ENCODE measurements around the gene ZC3H4. TPM values are rescaled to one million over a fixed set of nuclear protein-coding genes. Genes with fewer than 3 reads are reported as not detected.

ZC3H4 gene
- total RNA-seq, 3 donors from 2014 or later = 44.4 to 53.4 (median 52.8) TPM

DNA sequence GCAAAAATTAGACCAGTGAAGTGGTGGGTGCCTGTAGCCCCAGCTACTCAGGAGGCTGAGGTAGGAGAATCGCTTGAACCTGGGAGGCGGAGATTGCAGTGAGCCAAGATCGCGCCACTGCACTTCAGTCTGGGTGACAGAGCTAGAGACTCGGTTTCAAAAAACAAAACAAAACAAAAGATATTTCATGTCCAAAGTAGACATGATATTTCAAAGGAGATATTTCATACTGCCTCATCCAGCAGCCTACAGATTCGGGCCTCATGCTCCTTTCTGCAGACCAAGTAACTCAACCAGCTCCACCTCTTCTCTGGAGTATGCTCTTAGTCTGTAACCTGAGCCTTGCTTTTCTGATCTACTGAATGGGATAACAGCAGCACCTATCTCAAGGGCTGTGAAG lies 15.0 kb downstream of the ZC3H4 start:
- ATAC-seq (no peak), DNase-seq (peak in 1 of 3 donors; percentile 18)
- Histone ChIP-seq H3K4me1 (ENCODE audit: low read depth) (peaks cover 49% of the 10 kb centered on the region), H3K36me3 (ENCODE audit: low read depth) (no peaks in the 10 kb centered on the region), H3K4me3 (no peak overlapping the region), H3K9me3 (no peaks in the 10 kb centered on the region)
- intact Hi-C loops (cut with DNase I, micrococcal nuclease) = no loop called here
- TF ChIP-seq, protein P1, sequence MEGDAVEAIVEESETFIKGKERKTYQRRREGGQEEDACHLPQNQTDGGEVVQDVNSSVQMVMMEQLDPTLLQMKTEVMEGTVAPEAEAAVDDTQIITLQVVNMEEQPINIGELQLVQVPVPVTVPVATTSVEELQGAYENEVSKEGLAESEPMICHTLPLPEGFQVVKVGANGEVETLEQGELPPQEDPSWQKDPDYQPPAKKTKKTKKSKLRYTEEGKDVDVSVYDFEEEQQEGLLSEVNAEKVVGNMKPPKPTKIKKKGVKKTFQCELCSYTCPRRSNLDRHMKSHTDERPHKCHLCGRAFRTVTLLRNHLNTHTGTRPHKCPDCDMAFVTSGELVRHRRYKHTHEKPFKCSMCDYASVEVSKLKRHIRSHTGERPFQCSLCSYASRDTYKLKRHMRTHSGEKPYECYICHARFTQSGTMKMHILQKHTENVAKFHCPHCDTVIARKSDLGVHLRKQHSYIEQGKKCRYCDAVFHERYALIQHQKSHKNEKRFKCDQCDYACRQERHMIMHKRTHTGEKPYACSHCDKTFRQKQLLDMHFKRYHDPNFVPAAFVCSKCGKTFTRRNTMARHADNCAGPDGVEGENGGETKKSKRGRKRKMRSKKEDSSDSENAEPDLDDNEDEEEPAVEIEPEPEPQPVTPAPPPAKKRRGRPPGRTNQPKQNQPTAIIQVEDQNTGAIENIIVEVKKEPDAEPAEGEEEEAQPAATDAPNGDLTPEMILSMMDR (IDR thresholded peaks at IDR 0.05) = no peak

DNA sequence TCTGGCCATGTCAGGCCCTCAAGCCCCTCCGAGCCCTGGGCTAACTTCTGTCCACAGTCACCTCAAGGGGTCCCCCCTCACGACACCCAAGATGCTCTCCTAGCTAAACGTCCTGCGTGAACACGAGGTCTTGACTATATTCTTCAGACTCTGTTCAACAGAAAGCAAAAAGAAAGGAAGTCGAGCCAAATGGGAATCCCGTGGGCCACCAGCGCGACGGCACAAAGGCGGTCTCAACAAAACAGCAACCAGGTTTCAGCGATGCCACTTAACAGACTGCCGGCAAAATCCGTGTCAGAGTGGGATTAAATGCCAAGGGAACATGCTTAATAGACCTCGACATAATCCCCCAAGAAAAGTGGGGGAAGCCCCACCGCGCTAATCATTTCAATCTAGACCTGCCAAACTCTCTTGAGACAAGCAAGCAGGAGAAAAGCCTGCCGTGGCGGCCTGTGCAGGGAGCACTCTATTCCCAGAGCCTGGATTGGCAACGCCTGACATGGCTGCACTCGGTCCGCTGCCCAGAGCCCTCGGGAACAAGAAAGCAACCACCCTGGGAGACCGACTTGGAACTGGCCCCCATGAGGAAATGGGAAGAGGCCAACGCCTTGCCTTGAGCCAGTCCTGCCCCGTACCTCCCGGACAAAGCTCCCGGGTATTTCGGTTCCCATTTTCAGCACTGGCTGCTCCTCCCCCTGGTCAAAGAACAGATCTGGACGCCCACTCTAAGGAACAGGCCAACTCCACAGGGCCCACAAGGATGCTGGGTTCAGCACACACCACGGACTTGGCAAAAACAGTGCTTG lies 16.0 kb downstream of the ZC3H4 start:
- peak; percentile 2 for ATAC-seq
- Histone ChIP-seq H3K36me3 (ENCODE audit: low read depth) (no peaks in the 10 kb centered on the region), H3K4me1 (ENCODE audit: low read depth) (peaks cover 49% of the 10 kb centered on the region), H3K4me3 (no peak overlapping the region), H3K9me3 (no peaks in the 10 kb centered on the region)
- DNase-seq = peak; percentile 51 to 64 (median 58)
- TF ChIP-seq, protein P1 (IDR thresholded peaks at IDR 0.05) = no peak
- intact Hi-C loops (cut with DNase I, micrococcal nuclease) = no loop called here

- H3K36me3 ChIP-seq (ENCODE audit: low read depth) = no peaks in the 10 kb centered on the region
- peaks cover 49% of the 10 kb centered on the region for H3K4me1 ChIP-seq (ENCODE audit: low read depth)
- peak; percentile 52 for ATAC-seq
- intact Hi-C loops (cut with DNase I, micrococcal nuclease) = no loop called here
- H3K4me3 ChIP-seq = no peak overlapping the region
- no peaks in the 10 kb centered on the region for H3K9me3 ChIP-seq
- DNase-seq = peak; percentile 64 to 73 (median 71)
- TF ChIP-seq, protein P1 (IDR thresholded peaks at IDR 0.05) = no peak
These were observed 16.9 kb downstream of the ZC3H4 start for GRCh38 chr19:47096721-47097120.

GRCh38 chr19:47096100-47096704 lies 17.4 kb downstream of the ZC3H4 start:
- DNase-seq (peak; percentile 96 to 98 (median 96)), ATAC-seq (peak; percentile 91)
- H3K4me3 ChIP-seq = no peak overlapping the region
- H3K36me3 ChIP-seq (ENCODE audit: low read depth) = no peaks in the 10 kb centered on the region
- H3K4me1 ChIP-seq (ENCODE audit: low read depth) = peaks cover 49% of the 10 kb centered on the region
- H3K9me3 ChIP-seq = no peaks in the 10 kb centered on the region
- intact Hi-C loops (cut with DNase I, micrococcal nuclease) = no loop called here
- TF ChIP-seq, protein P1 (IDR thresholded peaks at IDR 0.05) = no peak

DNA sequence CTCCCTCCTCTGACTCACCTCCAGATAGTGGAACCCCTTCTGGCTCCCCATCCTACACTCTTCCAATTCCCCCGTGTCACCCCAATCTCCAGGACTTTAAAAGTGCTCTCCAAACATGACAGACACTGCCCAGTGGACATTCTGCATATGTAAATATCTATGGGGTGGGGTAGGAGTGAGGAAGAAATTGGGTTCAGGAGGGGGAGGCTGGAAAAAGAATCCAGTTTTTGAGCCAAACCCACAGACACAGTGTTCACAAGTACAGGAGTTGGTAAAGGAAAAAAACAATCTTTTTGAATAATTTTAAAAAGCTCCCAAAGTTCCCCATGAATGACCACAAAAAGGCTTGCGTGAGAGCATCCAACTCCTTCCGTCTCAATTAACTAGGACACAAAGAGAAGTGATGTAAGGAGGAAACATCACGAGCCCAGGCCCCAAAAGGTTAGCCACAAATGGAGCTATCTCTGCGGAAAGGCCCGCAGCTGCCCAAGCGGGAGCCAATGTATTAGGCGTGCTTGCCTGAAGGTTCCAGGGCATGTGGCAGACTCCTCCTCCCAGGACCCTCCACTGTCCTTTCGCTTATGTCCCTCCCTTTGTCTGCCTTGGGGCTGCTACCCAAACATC lies 18.0 kb downstream of the ZC3H4 start:
- peak; percentile 2 for ATAC-seq
- TF ChIP-seq, protein P1 (IDR thresholded peaks at IDR 0.05) = no peak
- Histone ChIP-seq H3K9me3 (no peaks in the 10 kb centered on the region), H3K4me1 (ENCODE audit: low read depth) (peaks cover 49% of the 10 kb centered on the region), H3K4me3 (no peak overlapping the region), H3K36me3 (ENCODE audit: low read depth) (no peaks in the 10 kb centered on the region)
- DNase-seq = peak in 2 of 3 donors; percentile 49 to 58
- intact Hi-C loops (cut with DNase I, micrococcal nuclease) = no loop called here
